ENCODE data around the gene STX7.

The STX7 gene

DNA sequence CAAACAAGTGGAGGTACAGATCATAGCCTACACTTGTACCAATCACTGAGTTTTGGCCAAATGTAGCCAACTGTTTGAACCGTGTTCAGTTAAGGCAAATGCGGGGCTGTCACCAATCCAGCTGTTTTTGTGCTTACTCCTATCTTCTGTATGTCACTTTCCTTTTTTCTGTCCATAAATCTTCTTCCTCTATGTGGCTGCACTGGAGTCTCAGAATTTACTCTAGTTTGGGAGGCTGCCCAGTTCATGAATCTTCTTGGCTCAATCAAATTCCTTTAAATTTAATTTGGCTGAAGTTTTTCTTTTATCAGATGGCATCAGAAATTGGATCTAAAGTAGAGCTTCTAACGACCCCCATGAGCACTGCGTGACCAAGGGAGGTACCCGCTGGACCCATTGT, 11.7 kb upstream of the STX7 start:
- Mint-ChIP-seq H3K4me3 (no peak overlapping the region), H3K4me1 (peaks cover 4 to 7% of the 10 kb centered on the region in 2 donors), H3K36me3 (no peaks in the 10 kb centered on the region), H3K27ac (no peak overlapping the region), H3K9me3 (no peaks in the 10 kb centered on the region), H3K27me3 (peaks cover 0 to 6% of the 10 kb centered on the region in 2 donors)
- no peak for DNase-seq
- no peak for ATAC-seq (replicated peaks)

DNA sequence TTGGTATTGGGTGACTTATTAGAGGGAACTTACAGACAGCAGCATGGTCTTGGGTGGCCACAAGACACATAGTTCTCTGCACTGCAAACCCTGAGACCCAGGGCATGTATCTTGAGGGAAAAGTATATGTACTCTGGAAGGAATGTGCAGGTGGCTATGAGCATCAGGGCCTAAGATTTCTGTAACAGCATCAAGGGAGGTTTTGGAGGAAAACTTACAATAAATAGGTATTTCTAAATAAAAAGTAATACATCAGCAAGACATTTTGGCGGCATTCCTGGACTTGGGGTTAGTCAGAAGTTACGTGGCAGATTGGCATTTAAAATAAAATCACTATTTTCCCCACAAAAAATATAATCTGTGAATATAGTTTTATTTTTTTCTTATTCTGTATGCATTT, 8.0 kb upstream of the STX7 start:
- Mint-ChIP-seq H3K4me1 (peaks cover 0 to 4% of the 10 kb centered on the region in 2 donors), H3K27ac (no peak overlapping the region), H3K9me3 (no peaks in the 10 kb centered on the region), H3K4me3 (no peak overlapping the region), H3K36me3 (no peaks in the 10 kb centered on the region), H3K27me3 (peaks cover 0 to 2% of the 10 kb centered on the region in 2 donors)
- ATAC-seq (replicated peaks), result no peak
- DNase-seq, result no peak

DNA sequence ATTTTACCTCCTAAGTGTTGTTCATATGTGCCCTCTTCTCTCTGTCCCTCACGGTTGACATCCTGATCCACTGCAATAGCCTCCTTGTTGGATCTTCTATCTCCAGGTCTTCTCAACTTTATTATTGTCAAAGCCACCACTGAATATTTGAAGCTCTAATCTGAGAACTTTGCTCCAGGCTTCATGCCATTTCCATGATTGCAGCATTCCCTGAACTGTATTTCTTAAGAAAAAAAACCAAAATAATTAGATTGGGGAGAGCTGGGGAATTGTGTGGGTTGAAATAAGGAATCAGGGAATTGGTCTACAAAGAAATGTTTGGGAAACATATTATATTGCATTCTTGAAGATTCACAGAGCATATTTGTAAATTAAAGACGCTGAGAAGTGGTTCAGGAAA, 2.5 kb upstream of the STX7 start:
- no peaks in the 10 kb centered on the region for H3K27me3 Mint-ChIP-seq
- no peak for ATAC-seq (replicated peaks)
- no peak overlapping the region for H3K27ac Mint-ChIP-seq
- H3K4me3 Mint-ChIP-seq, result no peak overlapping the region
- H3K4me1 Mint-ChIP-seq, result peaks cover 23 to 32% of the 10 kb centered on the region in 2 donors
- DNase-seq, result no peak
- no peaks in the 10 kb centered on the region for H3K9me3 Mint-ChIP-seq
- peaks cover 7 to 10% of the 10 kb centered on the region in 2 donors for H3K36me3 Mint-ChIP-seq

DNA sequence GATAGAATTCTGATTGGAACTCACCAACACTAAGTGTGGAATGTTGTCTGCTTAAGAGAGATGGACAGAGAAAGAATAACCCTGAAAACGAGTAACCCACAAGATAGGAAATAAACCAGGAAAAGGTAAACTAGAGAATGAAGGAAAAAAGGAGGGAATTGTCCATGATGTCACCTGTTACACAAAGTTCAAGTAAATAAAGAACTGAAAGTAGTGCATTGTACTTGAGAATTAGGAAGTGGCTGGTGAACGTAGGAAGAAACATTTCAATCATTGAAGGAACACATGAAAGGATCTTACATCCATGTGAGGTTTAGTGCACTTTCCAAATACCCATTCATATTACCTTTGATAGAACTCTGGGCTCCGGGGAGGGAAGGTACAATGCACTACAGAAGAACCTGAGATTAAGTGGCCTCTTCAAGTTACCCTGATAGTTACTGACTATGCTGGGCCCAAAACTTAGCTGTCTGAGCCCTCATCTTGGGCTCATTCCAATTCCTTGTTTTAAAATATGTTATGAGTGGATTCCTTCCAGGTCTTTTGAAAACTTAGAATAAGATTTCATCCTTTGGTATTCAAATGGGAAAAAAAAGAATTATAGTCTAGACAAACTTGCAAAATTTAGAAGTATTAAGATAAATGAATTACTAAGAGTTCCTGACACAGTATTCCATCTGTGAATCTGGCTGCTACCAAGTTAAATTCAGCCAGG, 1.1 kb upstream of the STX7 start:
- Mint-ChIP-seq H3K4me1 (peaks cover 24 to 34% of the 10 kb centered on the region in 2 donors), H3K27me3 (no peaks in the 10 kb centered on the region), H3K36me3 (peaks cover 10 to 19% of the 10 kb centered on the region in 2 donors), H3K4me3 (peak overlapping the region; percentile 88 to 99), H3K9me3 (no peaks in the 10 kb centered on the region), H3K27ac (peak overlapping the region; percentile 95)
- ATAC-seq (replicated peaks) (peak in 1 of 2 donors; percentile 17), DNase-seq (no peak)

DNA sequence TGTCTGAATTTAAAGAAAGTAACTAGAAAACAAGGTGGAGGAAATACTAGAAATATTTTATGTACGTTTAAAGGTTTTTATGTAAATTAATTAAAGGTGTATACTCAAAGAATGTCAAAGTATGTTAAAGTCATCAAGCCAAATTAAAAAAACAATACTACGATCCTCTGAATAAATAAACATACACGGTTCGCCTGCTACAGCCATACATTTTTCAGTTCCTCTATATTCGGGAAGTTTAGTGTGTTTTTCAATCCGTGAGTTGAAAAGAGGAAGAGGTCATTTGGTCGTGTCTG, 626 bp downstream of the STX7 start:
- no peaks in the 10 kb centered on the region for H3K27me3 Mint-ChIP-seq
- DNase-seq (no peak), ATAC-seq (replicated peaks) (no peak)
- peaks cover 25 to 36% of the 10 kb centered on the region in 2 donors for H3K36me3 Mint-ChIP-seq
- H3K9me3 Mint-ChIP-seq, result peaks cover 0 to 3% of the 10 kb centered on the region in 2 donors
- peak overlapping the region; percentile 88 to 99 for H3K4me3 Mint-ChIP-seq
- H3K4me1 Mint-ChIP-seq, result peaks cover 38 to 51% of the 10 kb centered on the region in 2 donors
- peak overlapping the region; percentile 95 for H3K27ac Mint-ChIP-seq

DNA sequence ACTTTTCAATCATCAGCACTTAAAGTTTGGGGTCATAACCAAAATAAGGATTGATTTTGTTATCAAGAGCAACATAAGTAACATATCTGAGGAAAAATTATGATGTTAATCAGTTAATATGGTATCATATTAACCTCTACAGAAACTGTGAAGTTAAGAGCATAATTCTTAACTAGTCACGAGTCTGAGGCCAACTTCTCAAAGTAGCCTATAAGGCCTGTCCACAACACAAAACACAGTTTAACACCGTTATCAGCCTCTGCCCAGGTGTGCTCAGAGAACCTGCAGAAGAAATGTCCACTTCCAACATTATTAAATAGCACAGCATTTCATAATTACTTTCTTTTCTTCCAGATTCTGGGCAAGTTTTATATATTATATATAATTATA, 1.1 kb downstream of the STX7 start:
- Mint-ChIP-seq H3K27me3 (no peaks in the 10 kb centered on the region), H3K36me3 (peaks cover 27 to 41% of the 10 kb centered on the region in 2 donors), H3K4me1 (peaks cover 39 to 55% of the 10 kb centered on the region in 2 donors), H3K4me3 (peak overlapping the region; percentile 88 to 99), H3K27ac (peak overlapping the region; percentile 53), H3K9me3 (peaks cover 0 to 3% of the 10 kb centered on the region in 2 donors)
- DNase-seq, result no peak
- no peak for ATAC-seq (replicated peaks)

DNA sequence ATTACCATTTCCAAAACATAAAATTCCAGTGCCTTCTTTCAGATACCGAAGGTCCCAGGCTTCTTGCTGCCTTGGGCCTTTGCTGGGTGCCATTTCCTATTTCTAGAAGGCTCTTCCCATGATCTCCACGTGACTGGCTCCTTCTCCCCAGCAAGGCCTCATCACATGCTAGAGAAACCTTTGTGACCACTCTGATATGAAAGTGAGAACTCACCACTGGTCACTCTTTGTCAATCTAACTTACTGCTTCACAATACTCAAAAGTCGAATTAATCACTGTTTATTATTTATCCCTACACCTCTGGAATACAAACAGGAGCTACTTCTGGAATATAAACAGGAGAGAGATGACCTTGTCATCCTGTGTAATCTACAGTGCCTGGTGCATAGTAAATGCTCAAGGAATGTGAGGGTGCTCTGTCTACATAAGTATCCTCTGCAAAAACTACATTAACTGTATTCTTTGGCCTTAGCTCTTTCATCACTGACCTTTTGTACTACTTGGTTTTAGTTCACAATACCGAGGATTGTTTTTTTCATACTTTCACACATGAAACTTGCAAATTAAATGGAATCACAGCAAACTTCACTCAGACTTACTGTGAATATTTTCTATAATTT, 1.6 kb downstream of the STX7 start:
- H3K4me3 Mint-ChIP-seq, result peak overlapping the region; percentile 88 to 99
- DNase-seq (no peak), ATAC-seq (replicated peaks) (no peak)
- peaks cover 32 to 46% of the 10 kb centered on the region in 2 donors for H3K36me3 Mint-ChIP-seq
- peaks cover 0 to 3% of the 10 kb centered on the region in 2 donors for H3K9me3 Mint-ChIP-seq
- no peaks in the 10 kb centered on the region for H3K27me3 Mint-ChIP-seq
- peak overlapping the region; percentile 53 for H3K27ac Mint-ChIP-seq
- H3K4me1 Mint-ChIP-seq, result peaks cover 44 to 60% of the 10 kb centered on the region in 2 donors

DNA sequence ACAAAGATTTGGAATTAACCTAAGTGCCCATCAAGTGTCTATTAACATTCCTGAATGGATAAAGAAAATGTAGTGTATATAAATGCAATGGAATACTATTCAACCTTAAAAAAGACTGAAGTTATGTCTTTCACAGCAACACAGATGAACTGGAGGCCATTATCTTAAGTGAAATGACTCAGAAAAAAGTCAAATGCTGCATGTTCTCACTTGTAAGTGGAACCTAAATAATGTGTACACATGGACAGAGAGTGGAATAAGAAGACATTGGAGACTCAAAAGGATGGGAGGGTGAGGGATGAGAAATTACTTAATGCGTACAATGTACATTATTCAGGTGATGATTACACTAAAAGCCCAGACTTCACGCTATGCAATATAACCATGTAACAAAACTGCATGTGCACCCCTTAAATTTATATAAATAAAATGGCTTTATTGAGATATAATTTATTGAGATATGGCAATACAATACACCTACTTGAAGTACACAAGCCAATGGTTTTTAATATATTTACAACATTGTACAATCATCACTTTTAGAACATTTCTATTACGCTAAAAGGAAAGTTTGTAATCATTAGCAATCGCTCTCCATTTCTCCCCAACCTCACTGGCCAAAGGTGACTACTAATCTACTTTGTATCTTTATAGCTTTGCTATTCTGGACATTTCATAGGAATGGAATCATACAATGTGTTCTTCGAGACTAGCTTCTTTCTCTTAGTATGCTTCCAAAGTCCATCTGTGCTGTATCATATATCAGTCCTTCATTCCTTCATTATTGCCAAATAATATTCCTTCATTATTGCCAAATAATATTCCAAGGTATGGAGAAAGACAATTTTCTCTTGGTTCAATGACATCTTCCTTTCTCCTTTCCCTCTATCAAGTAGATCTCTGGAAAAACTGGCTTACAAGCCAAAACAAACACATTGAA, 5.8 kb downstream of the STX7 start:
- ATAC-seq (replicated peaks), result peak in 1 of 2 donors; percentile 31
- peak overlapping the region; percentile 60 to 62 for H3K4me3 Mint-ChIP-seq
- peaks cover 44 to 68% of the 10 kb centered on the region in 2 donors for H3K36me3 Mint-ChIP-seq
- no peaks in the 10 kb centered on the region for H3K27me3 Mint-ChIP-seq
- peak overlapping the region; percentile 83 for H3K27ac Mint-ChIP-seq
- no peak for DNase-seq
- peaks cover 54 to 79% of the 10 kb centered on the region in 2 donors for H3K4me1 Mint-ChIP-seq
- H3K9me3 Mint-ChIP-seq, result peaks cover 0 to 3% of the 10 kb centered on the region in 2 donors

DNA sequence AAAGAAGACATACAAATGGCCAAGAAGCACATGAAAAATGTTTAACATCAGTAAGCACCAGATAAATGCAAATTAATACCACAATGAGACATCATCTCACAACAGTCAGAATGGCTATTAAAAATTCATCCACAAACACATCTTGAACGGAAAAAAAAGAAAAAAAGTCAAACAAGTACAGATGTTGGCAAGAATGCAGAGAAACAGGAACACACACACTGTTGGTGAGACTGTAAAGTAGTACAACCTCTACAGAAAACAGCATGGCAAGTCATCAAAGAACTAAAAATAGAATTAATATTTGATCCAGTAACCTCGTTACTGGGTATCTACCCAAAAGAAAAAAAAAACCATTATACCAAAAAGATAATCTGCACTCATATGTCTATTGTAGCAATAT, 6.5 kb downstream of the STX7 start:
- Mint-ChIP-seq H3K4me1 (peaks cover 55 to 85% of the 10 kb centered on the region in 2 donors), H3K27me3 (no peaks in the 10 kb centered on the region), H3K9me3 (peaks cover 0 to 3% of the 10 kb centered on the region in 2 donors), H3K36me3 (peaks cover 48 to 74% of the 10 kb centered on the region in 2 donors), H3K27ac (peak overlapping the region; percentile 83), H3K4me3 (peak overlapping the region; percentile 60 to 62)
- peak; percentile 57 to 63 for ATAC-seq (replicated peaks)
- DNase-seq, result no peak

DNA sequence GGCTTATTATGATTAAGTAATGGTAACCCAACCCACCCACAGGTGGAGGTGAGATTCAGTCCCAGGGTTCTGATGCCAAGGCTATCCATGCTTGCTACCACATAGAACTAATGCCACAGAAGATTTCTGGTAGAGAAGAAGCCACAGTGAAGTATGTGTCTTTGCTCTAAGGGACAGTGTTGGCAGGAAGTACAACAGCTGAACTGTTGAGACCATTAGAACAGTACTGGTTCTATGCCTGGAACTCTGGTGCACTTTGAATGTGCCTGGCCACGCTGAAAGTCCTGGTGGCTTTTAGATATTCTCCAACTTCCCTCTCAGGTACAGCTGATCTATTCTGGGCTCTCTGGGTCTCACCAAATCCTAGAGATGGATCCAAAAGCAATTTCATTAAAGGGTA, 7.8 kb downstream of the STX7 start:
- Mint-ChIP-seq H3K27me3 (no peaks in the 10 kb centered on the region), H3K4me1 (peaks cover 51 to 87% of the 10 kb centered on the region in 2 donors), H3K27ac (peak overlapping the region; percentile 52), H3K36me3 (peaks cover 53 to 77% of the 10 kb centered on the region in 2 donors), H3K9me3 (peaks cover 3 to 4% of the 10 kb centered on the region in 2 donors), H3K4me3 (no peak overlapping the region)
- DNase-seq (no peak), ATAC-seq (replicated peaks) (peak; percentile 18 to 19)

DNA sequence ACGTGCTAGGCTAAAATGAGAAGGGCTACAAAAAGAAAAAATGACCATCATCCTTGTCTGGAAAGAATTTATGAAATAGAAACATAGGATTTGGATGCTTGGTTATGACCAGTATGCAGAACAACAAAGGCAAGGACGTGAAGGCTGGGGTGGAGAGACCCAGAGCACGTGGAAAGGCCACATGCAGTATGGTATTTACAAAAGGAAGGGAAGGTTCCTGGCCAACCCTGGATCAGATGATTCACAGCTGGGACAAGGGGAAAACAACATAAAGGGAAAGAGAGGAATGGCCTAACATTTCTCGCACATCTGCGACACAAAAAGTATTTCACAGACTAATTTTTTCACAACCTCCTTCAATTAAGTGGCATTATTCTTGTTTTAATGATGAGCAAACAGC, 8.2 kb downstream of the STX7 start:
- ATAC-seq (replicated peaks) (no peak), DNase-seq (no peak)
- peaks cover 57 to 78% of the 10 kb centered on the region in 2 donors for H3K36me3 Mint-ChIP-seq
- H3K4me1 Mint-ChIP-seq, result peaks cover 54 to 91% of the 10 kb centered on the region in 2 donors
- no peaks in the 10 kb centered on the region for H3K27me3 Mint-ChIP-seq
- peaks cover 7% of the 10 kb centered on the region in 2 donors for H3K9me3 Mint-ChIP-seq
- peak overlapping the region; percentile 30 to 55 for H3K4me3 Mint-ChIP-seq
- H3K27ac Mint-ChIP-seq, result peak overlapping the region; percentile 52

DNA sequence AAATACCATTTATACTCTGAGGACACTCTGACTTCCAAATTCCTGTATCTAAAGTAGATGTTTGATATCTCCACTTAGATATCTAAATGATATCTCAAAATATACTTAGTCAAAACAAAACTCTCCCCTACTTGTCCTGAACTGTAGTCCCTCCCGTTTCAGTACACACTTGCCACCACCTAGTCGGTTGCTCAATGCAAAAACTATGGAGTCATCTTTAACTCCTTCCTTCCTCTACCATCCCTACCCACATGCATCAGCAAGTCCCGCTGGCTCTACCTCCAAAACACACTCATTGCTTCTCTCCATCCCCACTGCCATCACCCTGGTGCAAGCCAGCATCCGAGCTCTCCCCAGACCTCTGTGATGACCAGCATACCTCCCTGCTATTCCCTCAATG, 13.2 kb downstream of the STX7 start:
- DNase-seq (no peak), ATAC-seq (replicated peaks) (no peak)
- Mint-ChIP-seq H3K9me3 (peaks cover 5 to 10% of the 10 kb centered on the region in 2 donors), H3K27me3 (no peaks in the 10 kb centered on the region), H3K4me3 (peak overlapping the region; percentile 60 to 64), H3K4me1 (peaks cover 42 to 91% of the 10 kb centered on the region in 2 donors), H3K36me3 (peaks cover 47 to 64% of the 10 kb centered on the region in 2 donors), H3K27ac (peak overlapping the region; percentile 92)

DNA sequence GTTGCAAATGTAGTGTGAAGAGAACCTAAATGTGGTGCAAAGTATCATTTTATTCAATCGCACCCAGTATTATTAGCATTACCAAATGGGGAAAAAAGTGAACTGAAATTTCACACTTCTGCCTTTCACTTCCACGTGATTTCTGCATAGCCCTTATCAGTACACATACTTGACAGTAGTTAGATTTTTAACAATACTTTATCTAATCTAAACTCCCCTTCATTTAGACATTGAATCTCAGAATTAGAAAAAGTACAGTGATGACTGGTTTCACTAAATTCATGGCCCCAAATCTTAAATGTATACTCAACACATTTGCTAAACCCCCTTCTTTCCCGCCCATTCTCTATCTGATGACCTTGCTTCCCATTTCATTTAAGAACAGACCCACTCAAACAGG, 14.3 kb downstream of the STX7 start:
- no peak for DNase-seq
- peaks cover 7 to 11% of the 10 kb centered on the region in 2 donors for H3K9me3 Mint-ChIP-seq
- no peaks in the 10 kb centered on the region for H3K27me3 Mint-ChIP-seq
- peaks cover 43 to 87% of the 10 kb centered on the region in 2 donors for H3K4me1 Mint-ChIP-seq
- peak overlapping the region; percentile 80 for H3K27ac Mint-ChIP-seq
- H3K4me3 Mint-ChIP-seq, result peak overlapping the region; percentile 43 to 47
- peak; percentile 72 to 77 for ATAC-seq (replicated peaks)
- peaks cover 52 to 65% of the 10 kb centered on the region in 2 donors for H3K36me3 Mint-ChIP-seq

DNA sequence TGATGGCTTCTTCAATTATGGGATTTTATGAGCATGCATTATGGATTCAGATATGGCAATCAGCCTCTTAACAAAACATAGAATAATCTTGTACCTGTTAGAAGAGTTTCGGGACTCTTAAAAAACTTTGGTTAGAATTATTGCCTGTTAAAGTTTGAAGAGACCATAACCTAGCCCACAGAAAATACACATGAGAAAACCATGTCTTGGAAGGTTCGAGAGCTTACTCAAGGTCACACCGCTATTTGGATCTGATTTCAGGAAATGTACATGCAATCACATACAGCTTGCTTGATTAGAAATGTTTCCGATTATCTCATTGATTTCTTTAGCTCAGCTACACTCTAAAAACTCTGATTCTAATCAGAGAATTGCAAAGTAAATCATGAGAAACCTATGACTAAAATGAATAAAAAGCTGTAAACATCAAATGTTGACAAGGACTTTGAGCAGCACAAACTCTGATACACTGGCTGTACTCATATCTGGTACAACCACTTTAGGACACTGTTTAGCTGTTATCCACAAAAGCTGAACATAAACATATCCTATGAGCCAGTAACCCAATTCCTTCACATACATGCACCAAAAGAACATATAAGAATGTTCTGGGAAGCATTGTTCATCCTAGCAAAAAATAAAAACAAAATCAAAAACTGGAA, 16.3 kb downstream of the STX7 start:
- Mint-ChIP-seq H3K4me3 (peak overlapping the region; percentile 33 to 58), H3K4me1 (peaks cover 46 to 69% of the 10 kb centered on the region in 2 donors), H3K27ac (peak overlapping the region; percentile 33), H3K9me3 (peaks cover 9 to 14% of the 10 kb centered on the region in 2 donors), H3K36me3 (peaks cover 53% of the 10 kb centered on the region in 2 donors), H3K27me3 (no peaks in the 10 kb centered on the region)
- DNase-seq, result no peak
- ATAC-seq (replicated peaks), result no peak
